K562 (cell line): ENCODE data around the gene DMRT2. TPM values are rescaled to one million over a fixed set of nuclear protein-coding genes. Genes with fewer than 3 reads are reported as not detected.

Experiments
- ATAC-seq: fragments of 200-7000 bp; cut with Tn5 transposase; 3 replicates; pipeline ENCODE4 v1.9.1; 2020; ENCODE audit warnings: moderate library complexity
- BruUV-seq: library from RNA; stranded (reverse); fragments of 400-500 nt; replicated peaks from 2 replicates; lab custom pipeline; 2021; lab: Mats Ljungman, UMichigan
- CTCF ChIA-PET: fragments of 300-600 bp; formaldehyde crosslinking; extraction: SDS; loops from one replicate; lab custom pipeline; 2021; ENCODE audit warnings: low intra/inter-chr PET ratio; lab: Yijun Ruan, JAX
- POLR2A ChIA-PET: fragments of 300-600, 350-650 bp; sonication (Branson Sonifier 250); formaldehyde crosslinking; extraction: SDS; loops from one replicate; lab custom pipeline; 2021; ENCODE audit warnings: antibody characterized with exemption, inconsistent platforms; lab: Yijun Ruan, JAX
- DNase-seq, 4 experiments: peaks; one replicate each; pipeline versions ENCODE4 v3.0.0 to v3.0.0-alpha.2; 2011 to 2018; ENCODE audit warnings: low spot score in 3 of 4, mixed read lengths in 3 of 4; ENCODE audit errors: extremely low read depth in 1 of 4
- FAIRE-seq: peaks from 2 replicates; lab custom pipeline; 2011; peaks lifted over from hg19 to GRCh38; lab: Jason Lieb, UNC
- H2AFZ ChIP-seq: 2 replicates; pipeline ENCODE4 v1.6.0; 2011; ENCODE audit warnings: low read depth, low read length, control low read depth, inconsistent platforms
- H3K27ac ChIP-seq: fragments of 200-600 bp; 3 replicates; pipeline ENCODE4 v1.8.0; 2011; ENCODE audit warnings: low read depth, mild to moderate bottlenecking, control low read depth, inconsistent platforms, low read length, moderate library complexity, mixed read lengths; ENCODE audit errors: extremely low read depth
- H3K27me3 ChIP-seq, 2 experiments: fragments of 300-600 bp in 1 of 2; 2 replicates in 1 of 2; 3 replicates in 1 of 2; pipeline versions ENCODE4 v1.6.0 to v1.8.0; 2011; ENCODE audit warnings: inconsistent platforms in 2 of 2, low read length in 2 of 2, mild to moderate bottlenecking in 1 of 2, mixed read lengths in 1 of 2, moderate library complexity in 1 of 2; ENCODE audit not compliant: control insufficient read depth in 2 of 2, insufficient read depth in 2 of 2
- H3K36me3 ChIP-seq: fragments of 300-600 bp; 3 replicates; pipeline ENCODE4 v1.8.0; 2011; ENCODE audit warnings: mild to moderate bottlenecking, low read length, inconsistent platforms; ENCODE audit not compliant: control insufficient read depth, insufficient read depth
- H3K4me1 ChIP-seq, 2 experiments: fragments of 200-600 bp in 1 of 2; replicated peaks in 1 of 2; 2 replicates in 1 of 2; 3 replicates in 1 of 2; pipeline versions ENCODE4 v1.5.1 to v1.8.0; 2011; ENCODE audit warnings: inconsistent platforms in 2 of 2, low read length in 2 of 2, mild to moderate bottlenecking in 1 of 2, mixed read lengths in 1 of 2, moderate library complexity in 1 of 2; ENCODE audit not compliant: control insufficient read depth in 2 of 2, insufficient read depth in 2 of 2
- H3K4me2 ChIP-seq: 2 replicates; pipeline ENCODE4 v1.6.1; 2011; ENCODE audit warnings: low read length, control low read depth, inconsistent platforms, mixed read lengths; ENCODE audit not compliant: insufficient read depth
- H3K4me3 ChIP-seq: fragments of 200-600 bp; sonication (generic), shearing (Covaris generic); 2 replicates; pipeline ENCODE4 v1.5.1; 2016; ENCODE audit warnings: control low read depth, inconsistent platforms
- H3K79me2 ChIP-seq: fragments of 200-600 bp; 3 replicates; pipeline ENCODE4 v1.8.0; 2011; ENCODE audit warnings: low read length, inconsistent platforms; ENCODE audit not compliant: control insufficient read depth, insufficient read depth
- H3K9ac ChIP-seq, 2 experiments: 2 replicates each; pipeline versions ENCODE4 v1.6.0 to v1.6.1; 2011; ENCODE audit warnings: low read depth in 2 of 2, low read length in 2 of 2, control low read depth in 1 of 2, inconsistent platforms in 1 of 2, mild to moderate bottlenecking in 1 of 2, mixed read lengths in 1 of 2; ENCODE audit not compliant: insufficient read depth in 1 of 2
- H3K9me1 ChIP-seq: one replicate; pipeline ENCODE4 v1.6.0; 2011; ENCODE audit warnings: inconsistent platforms, mild to moderate bottlenecking, low read length, moderate library complexity; ENCODE audit not compliant: control insufficient read depth, insufficient read depth
- H3K9me3 ChIP-seq: replicated peaks from 2 replicates; pipeline ENCODE4 v1.5.1; 2011; ENCODE audit warnings: low read depth, low read length, inconsistent platforms; ENCODE audit not compliant: control insufficient read depth, insufficient read depth
- H4K20me1 ChIP-seq: replicated peaks from 2 replicates; pipeline ENCODE4 v1.6.1; 2011; ENCODE audit warnings: low read length, inconsistent platforms, mixed read lengths; ENCODE audit not compliant: control insufficient read depth, insufficient read depth
- CEBPB ChIP-seq: fragments of 450-650 bp; IDR thresholded peaks from 2 replicates; pipeline ENCODE4 v1.6.1; 2016; ENCODE audit warnings: missing genetic modification characterization, missing compliant biosample characterization
- ILF3 ChIP-seq: fragments of 450-650 bp; IDR thresholded peaks from 2 replicates; pipeline ENCODE4 v1.6.1; 2018; ENCODE audit warnings: antibody characterized with exemption, mild to moderate bottlenecking, moderate library complexity, borderline replicate concordance
- MAX ChIP-seq: sonication (generic); formaldehyde crosslinking; IDR thresholded peaks from 2 replicates; pipeline ENCODE4 v1.9.0; 2022; ENCODE audit warnings: mild to moderate bottlenecking, missing genetic modification reagents
- MLX ChIP-seq, 2 experiments: fragments of 450-650 bp in 1 of 2; sonication (generic) in 1 of 2; formaldehyde crosslinking; conservative IDR thresholded peaks; 2 replicates each; pipeline versions ENCODE4 v1.4.0 to v1.8.1; 2020 to 2022; ENCODE audit warnings: mild to moderate bottlenecking in 1 of 2, missing genetic modification reagents in 1 of 2
- NFRKB ChIP-seq: fragments of 450-650 bp; IDR thresholded peaks from 2 replicates; pipeline ENCODE4 v1.6.1; 2016; ENCODE audit warnings: low read depth
- NFXL1 ChIP-seq: fragments of 450-650 bp; formaldehyde crosslinking; IDR thresholded peaks from 2 replicates; pipeline ENCODE4 v1.4.0; 2021; ENCODE audit warnings: mild to moderate bottlenecking
- PKNOX1 ChIP-seq: fragments of 450-650 bp; IDR thresholded peaks from 2 replicates; pipeline ENCODE4 v1.6.1; 2016
- RFX7 ChIP-seq: fragments of 250-450 bp; sonication (Bioruptor Pico); IDR thresholded peaks from 2 replicates; pipeline ENCODE4 v1.5.1; 2021; ENCODE audit warnings: mild to moderate bottlenecking
- SAFB ChIP-seq: fragments of 200-400 bp; formaldehyde crosslinking; IDR thresholded peaks from 2 replicates; pipeline ENCODE4 v1.6.1; 2017; ENCODE audit warnings: low read depth, low read length, borderline replicate concordance
- SRSF9 ChIP-seq: fragments of 200-400 bp; formaldehyde crosslinking; IDR thresholded peaks from 2 replicates; pipeline ENCODE4 v1.6.1; 2017; ENCODE audit warnings: low read depth, low read length, borderline replicate concordance
- TSC22D4 ChIP-seq: fragments of 450-650 bp; IDR thresholded peaks from 2 replicates; pipeline ENCODE4 v1.6.1; 2016; ENCODE audit warnings: missing genetic modification characterization, missing biosample characterization, control low read depth
- ZNF143 ChIP-seq: sonication (generic); formaldehyde crosslinking; IDR thresholded peaks from 2 replicates; pipeline ENCODE4 v1.9.0; 2022; ENCODE audit warnings: mild to moderate bottlenecking, missing genetic modification reagents
- WGBS: fragments of 100-300 bp; shearing (Covaris generic); methylation state at CpG from one replicate; pipeline ENCODE4 v1.1.6; 2016; ENCODE audit warnings: low coverage, mixed read lengths; ENCODE audit not compliant: insufficient coverage; ENCODE audit errors: missing lambda C conversion rate; 5-methylcytosine and 5-hydroxymethylcytosine counted together
- in situ Hi-C: fragments of 300-500 bp; cut with MboI; formaldehyde crosslinking; loops from 4 replicates; pipeline ENCODE4 v1.15.0; 2018; ENCODE audit warnings: inconsistent platforms, mixed read lengths
- intact Hi-C: fragments of 100-400 bp; cut with micrococcal nuclease; formaldehyde crosslinking; loops from 2 replicates; pipeline ENCODE4 v1.14.2; 2022
- polyA plus RNA-seq, 8 experiments: library from polyadenylated mRNA; depleted of rRNA in 4 of 8; stranded (reverse) in 5 of 8; unstranded in 3 of 8; fragments of >200 nt; fragmentation: Nextera tagmentation in 2 of 8; fragmentation: Illumina TruSeq in 1 of 8; extraction: Ambion mirVana in 2 of 8; extraction: Trizol in 1 of 8; gene quantifications; 2 replicates each; pipeline versions ENCODE4 v1.2.1 to v1.2.3, GENCODE V29; 2011 to 2014; ENCODE audit warnings: inconsistent platforms in 1 of 8, missing spikeins in 1 of 8
- total RNA-seq, 7 experiments: library from RNA; depleted of rRNA in 6 of 7; stranded (reverse); fragments of >200 nt in 6 of 7; fragmentation: Illumina TruSeq in 2 of 7; extraction: Trizol in 2 of 7; gene quantifications; 2 replicates each; pipeline versions ENCODE4 v1.2.1 to v1.2.3, GENCODE V29; 2011 to 2021; ENCODE audit warnings: low replicate concordance in 1 of 7

DMRT2 gene
- total and polyA plus RNA-seq, 9 of the 15 experiments (the other 6 are each of a cell fraction or from before 2014, with no cell fraction given): not detected

DNA sequence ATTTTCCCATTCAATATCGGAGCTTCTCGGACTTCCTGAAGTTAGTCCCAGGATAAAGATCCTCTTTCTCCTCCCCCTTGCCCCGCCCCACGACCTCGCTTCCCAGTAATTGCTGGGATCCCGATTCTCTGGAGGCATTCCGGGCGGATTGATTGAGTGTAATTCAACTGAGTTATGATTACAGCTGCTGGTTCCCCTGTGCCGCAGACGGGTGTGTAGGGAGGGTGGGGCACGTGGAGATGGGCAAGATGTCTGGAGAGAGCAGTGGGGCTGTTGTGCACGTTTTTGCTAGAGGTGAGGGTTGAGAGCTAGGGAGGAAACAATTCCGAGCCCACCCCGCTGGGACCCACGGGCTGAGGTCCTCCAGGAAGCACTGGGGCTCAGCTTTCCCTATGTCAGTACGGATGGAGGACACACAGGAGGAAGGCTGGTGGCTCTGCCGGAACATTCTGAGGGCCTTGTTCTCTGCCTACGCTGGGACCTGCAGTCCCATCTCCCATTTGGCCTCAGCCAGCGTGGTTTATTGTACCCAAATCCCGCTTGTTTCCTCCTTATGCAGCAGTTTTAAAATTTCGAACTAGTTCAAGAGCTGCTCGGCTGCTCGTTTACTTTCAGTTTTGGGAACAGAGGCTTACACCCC lies 2.4 kb upstream of the DMRT2 start:
- no peak overlapping the region for H3K9ac ChIP-seq
- intact Hi-C loops: no loop called here
- H3K4me3 ChIP-seq: no peak overlapping the region
- H3K79me2 ChIP-seq: no peaks in the 10 kb centered on the region
- H4K20me1 ChIP-seq: no peaks in the 10 kb centered on the region
- in situ Hi-C loops: no loop called here
- H3K27ac ChIP-seq: no peak overlapping the region
- WGBS: 0% methylated on average over 15 of the region's 23 CpGs
- BruUV-seq: no TSS peak
- TF ChIP-seq CEBPB (no peak), ILF3 (no peak), ZNF143 (CRISPR knock-in tag) (no peak)
- no peak for DNase-seq
- no peaks in the 10 kb centered on the region for H3K9me1 ChIP-seq
- FAIRE-seq: no peak
- H3K27me3 ChIP-seq: peaks cover 0 to 38% of the 10 kb centered on the region in 2 experiments; a peak in 4 of 5 replicates
- no peaks in the 10 kb centered on the region for H3K9me3 ChIP-seq
- H3K36me3 ChIP-seq: no peaks in the 10 kb centered on the region
- H2AFZ ChIP-seq: no peak overlapping the region
- no peaks in the 10 kb centered on the region; a peak in 1 of 5 replicates for H3K4me1 ChIP-seq
- ATAC-seq: no peak
- H3K4me2 ChIP-seq: no peak overlapping the region
- CTCF ChIA-PET: no interaction called here
- POLR2A ChIA-PET: no interaction called here

GRCh38 chr9:1048231-1048619 lies 1.9 kb upstream of the DMRT2 start:
- no peaks in the 10 kb centered on the region; a peak in 1 of 5 replicates for H3K4me1 ChIP-seq
- no peak overlapping the region for H3K4me2 ChIP-seq
- no peaks in the 10 kb centered on the region for H3K36me3 ChIP-seq
- ATAC-seq (no peak), DNase-seq (no peak), FAIRE-seq (no peak)
- H3K27ac ChIP-seq: no peak overlapping the region
- ChIA-PET POLR2A (no interaction called here), CTCF (no interaction called here)
- TF ChIP-seq RFX7 (CRISPR knock-in tag): no peak
- no peak for TF ChIP-seq MAX (CRISPR knock-in tag)
- TF ChIP-seq NFXL1 (CRISPR knock-in tag): no peak
- no peak for TF ChIP-seq SRSF9
- TF ChIP-seq PKNOX1: no peak
- TF ChIP-seq SAFB: no peak
- TF ChIP-seq NFRKB: no peak
- TF ChIP-seq TSC22D4 (tag): no peak
- no peak for TF ChIP-seq MLX (CRISPR knock-in tag; conservative IDR thresholded peaks at IDR 0.05)
- no TSS peak for BruUV-seq
- H3K79me2 ChIP-seq: no peaks in the 10 kb centered on the region
- WGBS: 3% methylated on average over 5 of the region's 8 CpGs
- peaks cover 0 to 39% of the 10 kb centered on the region in 2 experiments; a peak in 4 of 5 replicates for H3K27me3 ChIP-seq
- no peaks in the 10 kb centered on the region for H3K9me1 ChIP-seq
- no peaks in the 10 kb centered on the region for H3K9me3 ChIP-seq
- H3K9ac ChIP-seq: no peak overlapping the region
- H2AFZ ChIP-seq: no peak overlapping the region
- intact Hi-C loops: no loop called here
- H3K4me3 ChIP-seq: no peak overlapping the region
- H4K20me1 ChIP-seq: no peaks in the 10 kb centered on the region
- in situ Hi-C loops: no loop called here
